Panc1 (cell line): ENCODE measurements around the gene GLB1L. TPM values are rescaled to one million over a fixed set of nuclear protein-coding genes. Genes with fewer than 3 reads are reported as not detected.

Experiments
- ATAC-seq: fragments of 200-7000 bp; cut with Tn5 transposase; 2 replicates; pipeline ENCODE4 v1.9.1; 2020; ENCODE audit warnings: mild to moderate bottlenecking, moderate library complexity
- BruUV-seq: library from RNA; stranded (reverse); fragments of 400-500 nt; replicated peaks from 2 replicates; lab custom pipeline; 2021; lab: Mats Ljungman, UMichigan
- CTCF ChIA-PET: fragments of 300-600 bp; sonication (Branson Sonifier 250); formaldehyde crosslinking; loops from one replicate; lab custom pipeline; 2022; ENCODE audit warnings: antibody characterized with exemption; lab: Charles Lee
- POLR2A ChIA-PET: fragments of 300-600 bp; sonication (Branson Sonifier 250); formaldehyde crosslinking; loops from one replicate; lab custom pipeline; 2022; ENCODE audit warnings: antibody characterized with exemption; lab: Charles Lee
- DNase-seq: peaks from one replicate; pipeline ENCODE4 v3.0.0-alpha.2; 2010; ENCODE audit warnings: low read depth, low spot score
- H3K27ac ChIP-seq: 2 replicates; pipeline ENCODE4 v1.5.1; 2011; ENCODE audit warnings: mild to moderate bottlenecking, low read length, inconsistent platforms
- H3K27me3 ChIP-seq: fragments of 200-500 bp; sonication (Bioruptor generic); 2 replicates; pipeline ENCODE4 v1.6.0; 2014; ENCODE audit warnings: low read length, inconsistent platforms; ENCODE audit not compliant: control insufficient read depth, insufficient read depth
- H3K36me3 ChIP-seq: fragments of 200-500 bp; sonication (Bioruptor generic); 2 replicates; pipeline ENCODE4 v1.5.1; 2014; ENCODE audit warnings: inconsistent platforms, mild to moderate bottlenecking, low read length, moderate library complexity; ENCODE audit not compliant: control insufficient read depth, insufficient read depth
- H3K4me1 ChIP-seq: 2 replicates; pipeline ENCODE4 v1.5.1; 2011; ENCODE audit warnings: inconsistent platforms, mild to moderate bottlenecking, low read length, moderate library complexity; ENCODE audit not compliant: control insufficient read depth, insufficient read depth
- H3K4me3 ChIP-seq, 2 experiments: 2 replicates each; pipeline ENCODE4 v1.5.1; 2011 to 2012; ENCODE audit warnings: low read depth in 2 of 2, low read length in 2 of 2, mild to moderate bottlenecking in 2 of 2, inconsistent platforms in 1 of 2, moderate library complexity in 1 of 2
- H3K9me3 ChIP-seq: fragments of 200-500 bp; sonication (Bioruptor generic); 2 replicates; pipeline ENCODE4 v1.5.1; 2014; ENCODE audit warnings: low read depth, mild to moderate bottlenecking, inconsistent platforms, low read length, moderate library complexity; ENCODE audit not compliant: control insufficient read depth, insufficient read depth
- POLR2AphosphoS5 ChIP-seq: IDR thresholded peaks from 2 replicates; pipeline ENCODE4 v1.6.1; 2012; ENCODE audit warnings: mild to moderate bottlenecking, low read depth, low read length, moderate library complexity
- SIN3A ChIP-seq: IDR thresholded peaks from 2 replicates; pipeline ENCODE4 v1.6.1; 2012; ENCODE audit warnings: low read depth, mild to moderate bottlenecking, low read length, moderate library complexity, borderline replicate concordance; ENCODE audit not compliant: insufficient read depth
- TCF7L2 ChIP-seq: IDR thresholded peaks from 2 replicates; pipeline ENCODE4 v1.6.1; 2011; ENCODE audit warnings: mild to moderate bottlenecking, low read depth, low read length, inconsistent platforms
- in situ Hi-C: cut with HindIII; loops from 2 replicates; pipeline ENCODE4 v1.10.0; 2016; ENCODE audit warnings: low sequenced_read_pairs, low pct_unique_long_range_greater_than_20kb
- intact Hi-C: fragments of 100-400 bp; cut with micrococcal nuclease; formaldehyde crosslinking; loops from one replicate; pipeline ENCODE4 v1.10.0; 2022; ENCODE audit not compliant: unreplicated experiment
- total RNA-seq: library from RNA; stranded (reverse); gene quantifications from one replicate; pipeline ENCODE4 v1.2.1, GENCODE V29; 2021; ENCODE audit not compliant: unreplicated experiment
- TF ChIP-seq, protein P1 (sequence below), 2 experiments: IDR thresholded peaks; 2 replicates each; pipeline ENCODE4 v1.6.1; 2011 to 2012; ENCODE audit warnings: low read depth in 2 of 2, control low read depth in 1 of 2, low read length in 1 of 2, mild to moderate bottlenecking in 1 of 2, moderate library complexity in 1 of 2; ENCODE audit not compliant: insufficient read depth in 1 of 2
- TF ChIP-seq, protein P2 (sequence below): fragments of 450-650 bp; IDR thresholded peaks from 2 replicates; pipeline ENCODE4 v1.5.1; 2017; ENCODE audit warnings: mild to moderate bottlenecking

The GLB1L gene
- total RNA-seq, 1 experiment from 2014 or later = 8.1 TPM

DNA sequence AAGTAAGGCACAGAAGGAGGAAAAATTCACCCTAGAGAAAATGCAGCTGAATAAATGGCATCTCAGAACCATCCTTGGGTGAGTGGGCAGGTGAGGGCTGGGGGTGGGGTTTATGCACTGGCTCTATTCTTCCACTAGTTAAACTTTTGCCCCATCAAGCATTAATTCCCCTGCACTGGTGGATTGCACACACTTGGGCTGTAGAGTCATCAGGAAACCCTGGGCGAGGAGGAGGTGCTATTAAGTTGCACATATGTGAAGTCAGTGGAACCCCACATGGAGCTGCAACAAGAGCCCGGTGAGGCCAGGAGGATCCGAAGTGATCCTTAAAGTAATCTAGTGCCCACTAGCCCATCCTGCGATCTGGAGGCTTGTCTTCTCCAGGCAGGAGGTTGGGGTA, 27.1 kb upstream of the GLB1L start:
- CTCF ChIA-PET = no interaction called here
- H3K27ac ChIP-seq = no peak overlapping the region

DNA sequence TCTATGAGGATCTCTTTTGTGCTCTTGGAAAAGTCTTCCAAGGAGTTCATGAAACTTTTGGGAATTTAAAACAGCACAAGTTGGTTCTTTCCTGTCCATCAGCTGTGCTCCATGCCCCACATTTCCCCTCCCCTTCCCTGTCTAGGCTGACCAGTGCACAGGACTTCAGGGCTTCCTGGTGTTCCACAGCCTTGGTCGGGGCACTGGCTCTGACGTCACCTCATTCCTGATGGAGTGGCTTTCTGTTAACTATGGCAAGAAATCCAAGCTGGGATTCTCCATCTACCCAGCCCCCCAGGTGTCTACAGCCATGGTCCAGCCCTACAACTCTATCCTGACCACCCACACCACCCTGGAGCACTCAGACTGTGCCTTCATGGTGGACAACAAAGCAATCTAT, 25.8 kb upstream of the GLB1L start:
- Histone ChIP-seq H3K27ac (no peak overlapping the region), H3K36me3 (no peaks in the 10 kb centered on the region), H3K9me3 (no peaks in the 10 kb centered on the region), H3K27me3 (no peaks in the 10 kb centered on the region), H3K4me3 (no peak overlapping the region), H3K4me1 (peaks cover 19% of the 10 kb centered on the region)
- DNase-seq = no peak
- intact Hi-C loops = no loop called here
- POLR2A ChIA-PET = no interaction called here
- no TSS peak for BruUV-seq
- CTCF ChIA-PET = no interaction called here
- ATAC-seq = no peak
- in situ Hi-C loops = no loop called here
- TF ChIP-seq TCF7L2 = no peak
- TF ChIP-seq, protein P1, sequence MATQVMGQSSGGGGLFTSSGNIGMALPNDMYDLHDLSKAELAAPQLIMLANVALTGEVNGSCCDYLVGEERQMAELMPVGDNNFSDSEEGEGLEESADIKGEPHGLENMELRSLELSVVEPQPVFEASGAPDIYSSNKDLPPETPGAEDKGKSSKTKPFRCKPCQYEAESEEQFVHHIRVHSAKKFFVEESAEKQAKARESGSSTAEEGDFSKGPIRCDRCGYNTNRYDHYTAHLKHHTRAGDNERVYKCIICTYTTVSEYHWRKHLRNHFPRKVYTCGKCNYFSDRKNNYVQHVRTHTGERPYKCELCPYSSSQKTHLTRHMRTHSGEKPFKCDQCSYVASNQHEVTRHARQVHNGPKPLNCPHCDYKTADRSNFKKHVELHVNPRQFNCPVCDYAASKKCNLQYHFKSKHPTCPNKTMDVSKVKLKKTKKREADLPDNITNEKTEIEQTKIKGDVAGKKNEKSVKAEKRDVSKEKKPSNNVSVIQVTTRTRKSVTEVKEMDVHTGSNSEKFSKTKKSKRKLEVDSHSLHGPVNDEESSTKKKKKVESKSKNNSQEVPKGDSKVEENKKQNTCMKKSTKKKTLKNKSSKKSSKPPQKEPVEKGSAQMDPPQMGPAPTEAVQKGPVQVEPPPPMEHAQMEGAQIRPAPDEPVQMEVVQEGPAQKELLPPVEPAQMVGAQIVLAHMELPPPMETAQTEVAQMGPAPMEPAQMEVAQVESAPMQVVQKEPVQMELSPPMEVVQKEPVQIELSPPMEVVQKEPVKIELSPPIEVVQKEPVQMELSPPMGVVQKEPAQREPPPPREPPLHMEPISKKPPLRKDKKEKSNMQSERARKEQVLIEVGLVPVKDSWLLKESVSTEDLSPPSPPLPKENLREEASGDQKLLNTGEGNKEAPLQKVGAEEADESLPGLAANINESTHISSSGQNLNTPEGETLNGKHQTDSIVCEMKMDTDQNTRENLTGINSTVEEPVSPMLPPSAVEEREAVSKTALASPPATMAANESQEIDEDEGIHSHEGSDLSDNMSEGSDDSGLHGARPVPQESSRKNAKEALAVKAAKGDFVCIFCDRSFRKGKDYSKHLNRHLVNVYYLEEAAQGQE (IDR thresholded peaks at IDR 0.05; ENCODE audit: insufficient read depth in 1 of 2, low read depth in 2 of 2, low read length in 1 of 2) = no peak
- TF ChIP-seq, protein P2, sequence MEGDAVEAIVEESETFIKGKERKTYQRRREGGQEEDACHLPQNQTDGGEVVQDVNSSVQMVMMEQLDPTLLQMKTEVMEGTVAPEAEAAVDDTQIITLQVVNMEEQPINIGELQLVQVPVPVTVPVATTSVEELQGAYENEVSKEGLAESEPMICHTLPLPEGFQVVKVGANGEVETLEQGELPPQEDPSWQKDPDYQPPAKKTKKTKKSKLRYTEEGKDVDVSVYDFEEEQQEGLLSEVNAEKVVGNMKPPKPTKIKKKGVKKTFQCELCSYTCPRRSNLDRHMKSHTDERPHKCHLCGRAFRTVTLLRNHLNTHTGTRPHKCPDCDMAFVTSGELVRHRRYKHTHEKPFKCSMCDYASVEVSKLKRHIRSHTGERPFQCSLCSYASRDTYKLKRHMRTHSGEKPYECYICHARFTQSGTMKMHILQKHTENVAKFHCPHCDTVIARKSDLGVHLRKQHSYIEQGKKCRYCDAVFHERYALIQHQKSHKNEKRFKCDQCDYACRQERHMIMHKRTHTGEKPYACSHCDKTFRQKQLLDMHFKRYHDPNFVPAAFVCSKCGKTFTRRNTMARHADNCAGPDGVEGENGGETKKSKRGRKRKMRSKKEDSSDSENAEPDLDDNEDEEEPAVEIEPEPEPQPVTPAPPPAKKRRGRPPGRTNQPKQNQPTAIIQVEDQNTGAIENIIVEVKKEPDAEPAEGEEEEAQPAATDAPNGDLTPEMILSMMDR = no peak
- no peak for TF ChIP-seq SIN3A
- no peak for TF ChIP-seq POLR2AphosphoS5

More for the DNA sequence above, 27.1 kb upstream of the GLB1L start:
- H3K27me3 ChIP-seq = no peaks in the 10 kb centered on the region
- H3K4me3 ChIP-seq = no peak overlapping the region
- TF ChIP-seq, protein P1 (IDR thresholded peaks at IDR 0.05; ENCODE audit: insufficient read depth in 1 of 2, low read depth in 2 of 2, low read length in 1 of 2) = no peak
- TF ChIP-seq, protein P2 = no peak
- no peak for TF ChIP-seq TCF7L2
- no peak for TF ChIP-seq POLR2AphosphoS5
- TF ChIP-seq SIN3A = no peak
- H3K4me1 ChIP-seq = peaks cover 21% of the 10 kb centered on the region
- DNase-seq (no peak), ATAC-seq (no peak)
- H3K36me3 ChIP-seq = no peaks in the 10 kb centered on the region
- no peaks in the 10 kb centered on the region for H3K9me3 ChIP-seq
- POLR2A ChIA-PET = no interaction called here
- in situ Hi-C loops (no loop called here), intact Hi-C loops (no loop called here)
- BruUV-seq = no TSS peak
